IMR-90 (cell line): ENCODE data around the gene ZNF692. TPM values are rescaled to one million over a fixed set of nuclear protein-coding genes. Genes with fewer than 3 reads are reported as not detected.

Experiments used
- ATAC-seq: fragments of 200-7000 bp; cut with Tn5 transposase; 2 replicates; pipeline ENCODE4 v1.9.1; 2020; ENCODE audit warnings: low read depth, mild to moderate bottlenecking, moderate library complexity
- BruUV-seq: library from RNA; stranded (reverse); fragments of 400-500 nt; replicated peaks from 2 replicates; lab custom pipeline; 2021; lab: Mats Ljungman, UMichigan
- CTCF ChIA-PET: fragments of 300-600 bp; formaldehyde crosslinking; extraction: SDS; loops from one replicate; lab custom pipeline; 2021; ENCODE audit warnings: antibody characterized with exemption; lab: Yijun Ruan, JAX
- POLR2A ChIA-PET: fragments of 300-600 bp; sonication (Branson Sonifier 250); formaldehyde crosslinking; loops from one replicate; lab custom pipeline; 2022; ENCODE audit warnings: antibody characterized with exemption; ENCODE audit not compliant: unreplicated experiment; lab: Charles Lee
- DNase-seq: peaks from one replicate; pipeline ENCODE4 v3.0.0; 2013
- H2AFZ ChIP-seq: replicated peaks from 2 replicates; pipeline ENCODE3; 2013; ENCODE audit warnings: low read length, mild to moderate bottlenecking; ENCODE audit not compliant: poor library complexity
- H2AK5ac ChIP-seq: 2 replicates; pipeline ENCODE4 v1.6.1; 2013; ENCODE audit warnings: low read depth, low read length, inconsistent platforms
- H2AK9ac ChIP-seq: replicated peaks from 2 replicates; pipeline ENCODE3; 2013; ENCODE audit warnings: mild to moderate bottlenecking, low read depth, low read length, moderate library complexity; ENCODE audit not compliant: poor library complexity
- H2BK120ac ChIP-seq: 2 replicates; pipeline ENCODE4 v1.6.1; 2013; ENCODE audit warnings: low read depth, low read length, inconsistent platforms
- H2BK15ac ChIP-seq: 3 replicates; pipeline ENCODE4 v1.6.1; 2013; ENCODE audit warnings: low read depth, low read length, inconsistent platforms
- H2BK20ac ChIP-seq: 2 replicates; pipeline ENCODE4 v1.6.1; 2013; ENCODE audit warnings: low read depth, mild to moderate bottlenecking, inconsistent platforms, low read length, moderate library complexity
- H2BK5ac ChIP-seq: 2 replicates; pipeline ENCODE4 v1.6.1; 2013; ENCODE audit warnings: mild to moderate bottlenecking, low read depth, low read length, inconsistent platforms; ENCODE audit not compliant: poor library complexity, severe bottlenecking
- H3K14ac ChIP-seq: replicated peaks from 2 replicates; pipeline ENCODE4 v1.6.1; 2013; ENCODE audit warnings: low read depth, low read length, inconsistent platforms
- H3K18ac ChIP-seq: 2 replicates; pipeline ENCODE4 v1.6.1; 2013; ENCODE audit warnings: low read depth, low read length, control low read depth
- H3K23ac ChIP-seq: 2 replicates; pipeline ENCODE4 v1.6.1; 2013; ENCODE audit warnings: low read depth, low read length, inconsistent platforms
- H3K27ac ChIP-seq: 2 replicates; pipeline ENCODE4 v1.5.1; 2013; ENCODE audit warnings: mild to moderate bottlenecking, control low read depth, low read length; ENCODE audit not compliant: insufficient read depth
- H3K27me3 ChIP-seq: 2 replicates; pipeline ENCODE4 v1.6.1; 2013; ENCODE audit warnings: low read length; ENCODE audit not compliant: control insufficient read depth, insufficient read depth
- H3K36me3 ChIP-seq: 2 replicates; pipeline ENCODE4 v1.6.1; 2013; ENCODE audit warnings: low read length, mixed read lengths; ENCODE audit not compliant: control insufficient read depth, insufficient read depth
- H3K4ac ChIP-seq: 2 replicates; pipeline ENCODE4 v1.6.1; 2013; ENCODE audit warnings: low read depth, low read length, inconsistent platforms
- H3K4me1 ChIP-seq: 2 replicates; pipeline ENCODE4 v1.6.1; 2013; ENCODE audit warnings: low read length, mixed read lengths; ENCODE audit not compliant: control insufficient read depth, insufficient read depth
- H3K4me2 ChIP-seq: 2 replicates; pipeline ENCODE4 v1.6.1; 2013; ENCODE audit warnings: low read depth, mild to moderate bottlenecking, control low read depth, low read length, moderate library complexity
- H3K4me3 ChIP-seq: 2 replicates; pipeline ENCODE4 v1.5.1; 2013; ENCODE audit warnings: low read depth, mild to moderate bottlenecking, control low read depth, low read length, moderate library complexity; ENCODE audit not compliant: insufficient read depth
- H3K56ac ChIP-seq: 2 replicates; pipeline ENCODE4 v1.6.1; 2013; ENCODE audit warnings: low read length, inconsistent platforms; ENCODE audit not compliant: insufficient read depth; ENCODE audit errors: extremely low read depth
- H3K79me1 ChIP-seq, 2 experiments: 2 replicates each; pipeline ENCODE4 v1.6.1; 2013; ENCODE audit warnings: low read length in 2 of 2, inconsistent platforms in 1 of 2, low read depth in 1 of 2
- H3K9ac ChIP-seq: 2 replicates; pipeline ENCODE4 v1.6.1; 2013; ENCODE audit warnings: low read depth, low read length, control low read depth
- H3K9me1 ChIP-seq: 2 replicates; pipeline ENCODE4 v1.6.1; 2013; ENCODE audit warnings: low read length, inconsistent platforms; ENCODE audit not compliant: insufficient read depth
- H3K9me3 ChIP-seq: 2 replicates; pipeline ENCODE4 v1.6.1; 2013; ENCODE audit warnings: low read length; ENCODE audit not compliant: control insufficient read depth, insufficient read depth
- H4K20me1 ChIP-seq: 2 replicates; pipeline ENCODE4 v1.6.1; 2013; ENCODE audit warnings: low read length, inconsistent platforms; ENCODE audit not compliant: insufficient read depth
- H4K5ac ChIP-seq: 2 replicates; pipeline ENCODE4 v1.6.1; 2013; ENCODE audit warnings: mild to moderate bottlenecking, low read depth, low read length, control low read depth
- H4K8ac ChIP-seq, 2 experiments: 2 replicates each; pipeline ENCODE4 v1.6.1; 2013; ENCODE audit warnings: low read depth in 2 of 2, low read length in 2 of 2, control low read depth in 1 of 2, inconsistent platforms in 1 of 2
- H4K91ac ChIP-seq: 2 replicates; pipeline ENCODE4 v1.6.1; 2013; ENCODE audit warnings: low read depth, low read length, inconsistent platforms; ENCODE audit not compliant: insufficient read depth
- BHLHE40 ChIP-seq: fragments of 150-350 bp; IDR thresholded peaks from 2 replicates; pipeline ENCODE4 v1.6.1; 2016; ENCODE audit warnings: mild to moderate bottlenecking, low read depth, low read length
- CEBPB ChIP-seq: IDR thresholded peaks from 2 replicates; pipeline ENCODE4 v1.6.1; 2012; ENCODE audit warnings: low read depth, low read length, improper control_type of control experiment
- CHD1 ChIP-seq: IDR thresholded peaks from 2 replicates; pipeline ENCODE4 v1.6.1; 2012; ENCODE audit warnings: low read depth, low read length, improper control_type of control experiment
- FOS ChIP-seq: fragments of 150-350 bp; IDR thresholded peaks from 2 replicates; pipeline ENCODE4 v1.6.1; 2016; ENCODE audit warnings: low read depth, low read length
- MAFK ChIP-seq: IDR thresholded peaks from 2 replicates; pipeline ENCODE4 v1.6.1; 2012; ENCODE audit warnings: low read depth, low read length, improper control_type of control experiment
- MAZ ChIP-seq: IDR thresholded peaks from 2 replicates; pipeline ENCODE4 v1.6.1; 2012; ENCODE audit warnings: low read depth, mild to moderate bottlenecking, low read length, improper control_type of control experiment, moderate library complexity, borderline replicate concordance
- MXI1 ChIP-seq: IDR thresholded peaks from 2 replicates; pipeline ENCODE4 v1.6.1; 2012; ENCODE audit warnings: low read depth, mild to moderate bottlenecking, low read length, moderate library complexity, borderline replicate concordance
- NFE2L2 ChIP-seq: fragments of 150-350 bp; IDR thresholded peaks from 2 replicates; pipeline ENCODE4 v1.6.1; 2016; ENCODE audit warnings: low read depth, mild to moderate bottlenecking, low read length
- POLR2A ChIP-seq: IDR thresholded peaks from 2 replicates; pipeline ENCODE4 v1.6.1; 2012; ENCODE audit warnings: mild to moderate bottlenecking, low read depth, low read length
- RAD21 ChIP-seq: IDR thresholded peaks from 2 replicates; pipeline ENCODE4 v1.6.1; 2012; ENCODE audit warnings: low read length, improper control_type of control experiment
- RCOR1 ChIP-seq: IDR thresholded peaks from 2 replicates; pipeline ENCODE4 v1.6.1; 2012; ENCODE audit warnings: mild to moderate bottlenecking, low read length, improper control_type of control experiment; ENCODE audit not compliant: insufficient replicate concordance
- RFX5 ChIP-seq: IDR thresholded peaks from 2 replicates; pipeline ENCODE4 v1.8.0; 2012; ENCODE audit warnings: low read depth, mild to moderate bottlenecking, low read length, moderate library complexity
- SMC3 ChIP-seq: fragments of 150-350 bp; IDR thresholded peaks from 2 replicates; pipeline ENCODE4 v1.6.1; 2016; ENCODE audit warnings: low read depth, mild to moderate bottlenecking, antibody characterized with exemption, low read length, moderate library complexity
- WGBS, 2 experiments: methylation state at CpG; one replicate each; pipeline versions ENCODE4 v1.1.5 to v1.1.7; 2013; ENCODE audit warnings: missing lambda C conversion rate in 2 of 2; ENCODE audit not compliant: insufficient read length in 1 of 2; ENCODE audit errors: extremely low coverage in 2 of 2; 5-methylcytosine and 5-hydroxymethylcytosine counted together
- dilution Hi-C: fragments of 300-500 bp; cut with HindIII; formaldehyde crosslinking; loops from one replicate; pipeline ENCODE4 v1.14.3; 2018; ENCODE audit warnings: low sequenced_read_pairs; ENCODE audit not compliant: unreplicated experiment
- in situ Hi-C: fragments of 300-500 bp; cut with MboI; formaldehyde crosslinking; loops from 3 replicates; pipeline ENCODE4 v1.14.3; 2019; ENCODE audit warnings: low sequenced_read_pairs, inconsistent platforms, mixed read lengths
- intact Hi-C: fragments of 100-400 bp; cut with micrococcal nuclease; formaldehyde crosslinking; loops from 2 replicates; pipeline ENCODE4 v1.10.0; 2022
- polyA plus RNA-seq, 3 experiments: library from polyadenylated mRNA; depleted of rRNA; stranded (reverse); fragments of >200 nt; gene quantifications; 2 replicates each; pipeline ENCODE4 v1.2.3, GENCODE V29; 2012; ENCODE audit warnings: low replicate concordance in 1 of 3
- total RNA-seq: library from RNA; depleted of rRNA; stranded (reverse); fragments of >200 nt; gene quantifications from 2 replicates; pipeline ENCODE4 v1.2.3, GENCODE V29; 2012
- TF ChIP-seq, protein P1 (sequence below): conservative IDR thresholded peaks from 2 replicates; pipeline ENCODE4 v1.5.1; 2012; ENCODE audit warnings: mild to moderate bottlenecking, low read depth, low read length, improper control_type of control experiment
- TF ChIP-seq, protein P2 (sequence below): fragments of 150-350 bp; IDR thresholded peaks from 2 replicates; pipeline ENCODE4 v1.6.1; 2017; ENCODE audit warnings: mild to moderate bottlenecking, antibody characterized with exemption, low read length, low read depth
- TF ChIP-seq, protein P3 (sequence below): fragments of 150-350 bp; IDR thresholded peaks from 2 replicates; pipeline ENCODE4 v1.6.1; 2016; ENCODE audit warnings: low read depth, mild to moderate bottlenecking, low read length, moderate library complexity, borderline replicate concordance

ZNF692 gene
- total and polyA plus RNA-seq, 2 of the 4 experiments (the other 2 are of a cell fraction), result 7.3 to 50.4 TPM

GRCh38 chr1:248861616-248862015, 2.7 kb upstream of the ZNF692 start:
- Histone ChIP-seq H2AK5ac (no peak overlapping the region), H3K4me3 (no peak overlapping the region), H2BK120ac (no peak overlapping the region), H2BK15ac (no peak overlapping the region), H3K56ac (no peak overlapping the region), H3K36me3 (no peaks in the 10 kb centered on the region), H2BK20ac (no peak overlapping the region), H3K4me1 (peaks cover 18% of the 10 kb centered on the region), H4K91ac (no peak overlapping the region), H3K14ac (no peak overlapping the region), H4K20me1 (no peaks in the 10 kb centered on the region), H3K9ac (no peak overlapping the region), H3K4ac (no peak overlapping the region), H3K23ac (0 out of 2 replicates have a peak overlapping the region, but pooled peaks have one; percentile 19), H2BK5ac (no peak overlapping the region), H3K18ac (no peak overlapping the region), H2AK9ac (no peak overlapping the region), H3K79me1 (peaks cover 12 to 19% of the 10 kb centered on the region in 2 experiments; a peak in 3 of 4 replicates), H4K8ac (no peak overlapping the region), H3K9me1 (peaks cover 15% of the 10 kb centered on the region; the same call in 1 of the 2 replicates), H3K27me3 (no peaks in the 10 kb centered on the region), H2AFZ (no peak overlapping the region), H3K9me3 (no peaks in the 10 kb centered on the region), H3K27ac (no peak overlapping the region), H3K4me2 (no peak overlapping the region), H4K5ac (no peak overlapping the region)
- POLR2A ChIA-PET, result no interaction called here
- in situ Hi-C loops, result no loop called here
- BruUV-seq, result no TSS peak
- dilution Hi-C loops, result no loop called here
- CTCF ChIA-PET, result interaction anchor here (0.8 kb wide), 1 partner anchor 12 kb away, joined by 5 read pairs; no protein-coding TSS in a partner anchor
- intact Hi-C loops, result no loop called here
- ATAC-seq (no peak), DNase-seq (no peak)
- TF ChIP-seq, protein P1, sequence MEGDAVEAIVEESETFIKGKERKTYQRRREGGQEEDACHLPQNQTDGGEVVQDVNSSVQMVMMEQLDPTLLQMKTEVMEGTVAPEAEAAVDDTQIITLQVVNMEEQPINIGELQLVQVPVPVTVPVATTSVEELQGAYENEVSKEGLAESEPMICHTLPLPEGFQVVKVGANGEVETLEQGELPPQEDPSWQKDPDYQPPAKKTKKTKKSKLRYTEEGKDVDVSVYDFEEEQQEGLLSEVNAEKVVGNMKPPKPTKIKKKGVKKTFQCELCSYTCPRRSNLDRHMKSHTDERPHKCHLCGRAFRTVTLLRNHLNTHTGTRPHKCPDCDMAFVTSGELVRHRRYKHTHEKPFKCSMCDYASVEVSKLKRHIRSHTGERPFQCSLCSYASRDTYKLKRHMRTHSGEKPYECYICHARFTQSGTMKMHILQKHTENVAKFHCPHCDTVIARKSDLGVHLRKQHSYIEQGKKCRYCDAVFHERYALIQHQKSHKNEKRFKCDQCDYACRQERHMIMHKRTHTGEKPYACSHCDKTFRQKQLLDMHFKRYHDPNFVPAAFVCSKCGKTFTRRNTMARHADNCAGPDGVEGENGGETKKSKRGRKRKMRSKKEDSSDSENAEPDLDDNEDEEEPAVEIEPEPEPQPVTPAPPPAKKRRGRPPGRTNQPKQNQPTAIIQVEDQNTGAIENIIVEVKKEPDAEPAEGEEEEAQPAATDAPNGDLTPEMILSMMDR, result no peak
- TF ChIP-seq, protein P2, sequence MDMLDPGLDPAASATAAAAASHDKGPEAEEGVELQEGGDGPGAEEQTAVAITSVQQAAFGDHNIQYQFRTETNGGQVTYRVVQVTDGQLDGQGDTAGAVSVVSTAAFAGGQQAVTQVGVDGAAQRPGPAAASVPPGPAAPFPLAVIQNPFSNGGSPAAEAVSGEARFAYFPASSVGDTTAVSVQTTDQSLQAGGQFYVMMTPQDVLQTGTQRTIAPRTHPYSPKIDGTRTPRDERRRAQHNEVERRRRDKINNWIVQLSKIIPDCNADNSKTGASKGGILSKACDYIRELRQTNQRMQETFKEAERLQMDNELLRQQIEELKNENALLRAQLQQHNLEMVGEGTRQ, result no peak
- TF ChIP-seq CHD1, result no peak
- no peak for TF ChIP-seq RCOR1
- TF ChIP-seq SMC3, result no peak
- TF ChIP-seq, protein P3, sequence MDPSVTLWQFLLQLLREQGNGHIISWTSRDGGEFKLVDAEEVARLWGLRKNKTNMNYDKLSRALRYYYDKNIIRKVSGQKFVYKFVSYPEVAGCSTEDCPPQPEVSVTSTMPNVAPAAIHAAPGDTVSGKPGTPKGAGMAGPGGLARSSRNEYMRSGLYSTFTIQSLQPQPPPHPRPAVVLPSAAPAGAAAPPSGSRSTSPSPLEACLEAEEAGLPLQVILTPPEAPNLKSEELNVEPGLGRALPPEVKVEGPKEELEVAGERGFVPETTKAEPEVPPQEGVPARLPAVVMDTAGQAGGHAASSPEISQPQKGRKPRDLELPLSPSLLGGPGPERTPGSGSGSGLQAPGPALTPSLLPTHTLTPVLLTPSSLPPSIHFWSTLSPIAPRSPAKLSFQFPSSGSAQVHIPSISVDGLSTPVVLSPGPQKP, result no peak
- no peak for TF ChIP-seq CEBPB
- TF ChIP-seq MAFK, result no peak
- no peak for TF ChIP-seq MXI1
- no peak for TF ChIP-seq BHLHE40
- TF ChIP-seq MAZ, result no peak
- no peak for TF ChIP-seq RFX5
- no peak for TF ChIP-seq FOS
- TF ChIP-seq NFE2L2, result no peak
- no peak for TF ChIP-seq POLR2A
- TF ChIP-seq RAD21, result no peak
- no CpG with 5 or more reads among the region's 2 CpGs for WGBS, 2 experiments
